H9 (cell line): Measurements from ENCODE around the gene TGM2. TPM values are rescaled to one million over a fixed set of nuclear protein-coding genes. Genes with fewer than 3 reads are reported as not detected.

Experiments
- DNase-seq: peaks from one replicate; pipeline ENCODE4 v3.0.0-alpha.2; 2017
- H2AFZ ChIP-seq: one replicate; pipeline ENCODE4 v1.6.1; 2013; ENCODE audit warnings: mild to moderate bottlenecking, low read length, control low read depth, moderate library complexity
- H2AK5ac ChIP-seq: 2 replicates; pipeline ENCODE4 v1.6.1; 2013; ENCODE audit warnings: low read length, control low read depth, mixed read lengths; ENCODE audit not compliant: insufficient read length
- H2BK120ac ChIP-seq: one replicate; pipeline ENCODE4 v1.6.1; 2013; ENCODE audit warnings: low read depth, mild to moderate bottlenecking, low read length, control low read depth, inconsistent platforms; ENCODE audit not compliant: poor library complexity, severe bottlenecking
- H2BK12ac ChIP-seq: 2 replicates; pipeline ENCODE4 v1.6.1; 2013; ENCODE audit warnings: low read length, control low read depth, mixed read lengths, low read depth; ENCODE audit not compliant: insufficient read length
- H2BK15ac ChIP-seq: 2 replicates; pipeline ENCODE4 v1.6.1; 2013; ENCODE audit warnings: low read depth, low read length, control low read depth
- H2BK20ac ChIP-seq: one replicate; pipeline ENCODE4 v1.6.1; 2013; ENCODE audit warnings: low read depth, mild to moderate bottlenecking, low read length, control low read depth, inconsistent platforms; ENCODE audit not compliant: poor library complexity, severe bottlenecking
- H2BK5ac ChIP-seq: 2 replicates; pipeline ENCODE4 v1.6.1; 2013; ENCODE audit warnings: low read length, control low read depth, mixed read lengths; ENCODE audit not compliant: insufficient read length
- H3K14ac ChIP-seq: 2 replicates; pipeline ENCODE4 v1.6.1; 2013; ENCODE audit warnings: low read length, control low read depth; ENCODE audit not compliant: insufficient read depth
- H3K18ac ChIP-seq: 2 replicates; pipeline ENCODE4 v1.6.1; 2013; ENCODE audit warnings: low read depth, mild to moderate bottlenecking, mixed read lengths, low read length, control low read depth; ENCODE audit not compliant: insufficient read length
- H3K23ac ChIP-seq: 2 replicates; pipeline ENCODE4 v1.6.1; 2013; ENCODE audit warnings: low read length, control low read depth, mixed read lengths, low read depth; ENCODE audit not compliant: insufficient read length
- H3K23me2 ChIP-seq: 2 replicates; pipeline ENCODE4 v1.6.1; 2013; ENCODE audit warnings: low read depth, mild to moderate bottlenecking, mixed read lengths, low read length, control low read depth; ENCODE audit not compliant: insufficient read length, poor library complexity, severe bottlenecking
- H3K27ac ChIP-seq: 2 replicates; pipeline ENCODE4 v1.5.1; 2013; ENCODE audit warnings: low read length, control low read depth, mixed read lengths, low read depth; ENCODE audit not compliant: insufficient read length
- H3K27me3 ChIP-seq: 2 replicates; pipeline ENCODE4 v1.6.1; 2013; ENCODE audit warnings: low read length, control low read depth, inconsistent platforms; ENCODE audit not compliant: insufficient read depth
- H3K4ac ChIP-seq: 2 replicates; pipeline ENCODE4 v1.6.1; 2013; ENCODE audit warnings: low read depth, mild to moderate bottlenecking, control low read depth, inconsistent platforms, low read length, moderate library complexity
- H3K4me1 ChIP-seq: 2 replicates; pipeline ENCODE4 v1.6.1; 2013; ENCODE audit warnings: low read length, control low read depth, inconsistent platforms; ENCODE audit not compliant: insufficient read depth
- H3K4me2 ChIP-seq: 2 replicates; pipeline ENCODE4 v1.6.1; 2013; ENCODE audit warnings: low read length, control low read depth, mixed read lengths; ENCODE audit not compliant: insufficient read length, insufficient read depth
- H3K56ac ChIP-seq: 2 replicates; pipeline ENCODE4 v1.6.1; 2013; ENCODE audit warnings: low read depth, mild to moderate bottlenecking, mixed read lengths, low read length, control low read depth; ENCODE audit not compliant: insufficient read length
- H3K79me1 ChIP-seq: 2 replicates; pipeline ENCODE4 v1.6.1; 2013; ENCODE audit warnings: low read depth, mild to moderate bottlenecking, moderate library complexity, low read length, control low read depth, inconsistent platforms; ENCODE audit not compliant: insufficient read depth, poor library complexity, severe bottlenecking
- H3K79me2 ChIP-seq: 2 replicates; pipeline ENCODE4 v1.6.1; 2013; ENCODE audit warnings: low read length, control low read depth, inconsistent platforms; ENCODE audit not compliant: insufficient read depth
- H3K9ac ChIP-seq: 2 replicates; pipeline ENCODE4 v1.6.1; 2013; ENCODE audit warnings: low read length, control low read depth, mixed read lengths; ENCODE audit not compliant: insufficient read length; ENCODE audit errors: extremely low read depth
- H3K9me3 ChIP-seq: one replicate; pipeline ENCODE4 v1.6.1; 2013; ENCODE audit warnings: low read depth, low read length, inconsistent platforms; ENCODE audit not compliant: control insufficient read depth
- H3T11ph ChIP-seq: one replicate; pipeline ENCODE4 v1.6.1; 2013; ENCODE audit warnings: mild to moderate bottlenecking, low read length, control low read depth, inconsistent platforms
- H4K20me1 ChIP-seq: one replicate; pipeline ENCODE4 v1.6.1; 2013; ENCODE audit not compliant: control insufficient read depth, insufficient read length, insufficient read depth
- H4K5ac ChIP-seq: 2 replicates; pipeline ENCODE4 v1.6.1; 2013; ENCODE audit warnings: low read depth, mild to moderate bottlenecking, mixed read lengths, low read length, control low read depth; ENCODE audit not compliant: insufficient read length
- H4K8ac ChIP-seq: replicated peaks from 2 replicates; pipeline ENCODE4 v1.6.1; 2013; ENCODE audit warnings: low read length, control low read depth, mixed read lengths, low read depth; ENCODE audit not compliant: insufficient read length
- H4K91ac ChIP-seq: 2 replicates; pipeline ENCODE4 v1.6.1; 2013; ENCODE audit warnings: low read depth, mild to moderate bottlenecking, moderate library complexity, mixed read lengths, low read length, control low read depth; ENCODE audit not compliant: insufficient read length
- H3K27ac Mint-ChIP-seq, 3 experiments: 2 replicates in 2 of 3; 3 replicates in 1 of 3; pipeline ENCODE4 v1.8.0; 2020 to 2021; ENCODE audit warnings: mixed read lengths in 3 of 3, mild to moderate bottlenecking in 1 of 3, moderate library complexity in 1 of 3
- H3K27me3 Mint-ChIP-seq: 2 replicates; pipeline ENCODE4 v1.8.0; 2021; ENCODE audit warnings: low read depth, mild to moderate bottlenecking, moderate library complexity, mixed read lengths
- H3K36me3 Mint-ChIP-seq, 3 experiments: 2 replicates in 2 of 3; 3 replicates in 1 of 3; pipeline ENCODE4 v1.8.0; 2020 to 2021; ENCODE audit warnings: low read depth in 3 of 3, mixed read lengths in 3 of 3; ENCODE audit not compliant: insufficient read depth in 1 of 3
- H3K4me1 Mint-ChIP-seq, 2 experiments: 2 replicates each; pipeline ENCODE4 v1.8.0; 2020; ENCODE audit warnings: mixed read lengths in 2 of 2
- H3K4me3 Mint-ChIP-seq, 2 experiments: 2 replicates in 1 of 2; 3 replicates in 1 of 2; pipeline ENCODE4 v1.8.0; 2020 to 2021; ENCODE audit warnings: mild to moderate bottlenecking in 2 of 2, mixed read lengths in 2 of 2, moderate library complexity in 1 of 2
- H3K9me3 Mint-ChIP-seq, 2 experiments: 2 replicates in 1 of 2; 3 replicates in 1 of 2; pipeline ENCODE4 v1.8.0; 2020; ENCODE audit warnings: mild to moderate bottlenecking in 2 of 2, mixed read lengths in 2 of 2, moderate library complexity in 1 of 2
- CTCF ChIP-seq: fragments of 200-600 bp; sonication (generic); conservative IDR thresholded peaks from 3 replicates; pipeline ENCODE4 v1.8.0; 2021; ENCODE audit warnings: antibody characterized with exemption, mild to moderate bottlenecking
- WGBS: extraction: QIAGEN DNeasy Blood & Tissue Kit; methylation state at CpG from one replicate; pipeline ENCODE4 v1.1.7; 2013; ENCODE audit warnings: missing lambda C conversion rate, low lambda C conversion rate, mixed read lengths; ENCODE audit not compliant: insufficient read length; ENCODE audit errors: extremely low coverage; 5-methylcytosine and 5-hydroxymethylcytosine counted together
- total RNA-seq: library from RNA; stranded (reverse); gene quantifications from 2 replicates; pipeline ENCODE4 v1.2.1, GENCODE V29; 2021

The TGM2 gene
- total RNA-seq, 1 experiment from 2014 or later, result 1.1 TPM

- Histone ChIP-seq H2BK20ac (no peak overlapping the region), H2BK5ac (no peak overlapping the region)
- no CpG with 5 or more reads among the region's 1 CpG for WGBS
Observed at GRCh38 chr20:38208088-38208487, 43.0 kb upstream of the TGM2 start.

More at GRCh38 chr20:38208088-38208487, 43.0 kb upstream of the TGM2 start:
- Histone ChIP-seq H3K14ac (no peak overlapping the region), H3K23me2 (no peaks in the 10 kb centered on the region), H3K23ac (no peak overlapping the region), H3K27me3 (no peaks in the 10 kb centered on the region), H2BK12ac (no peak overlapping the region), H3K4ac (no peak overlapping the region), H3K56ac (no peak overlapping the region), H4K20me1 (no peaks in the 10 kb centered on the region), H3T11ph (no peak overlapping the region), H2AFZ (no peak overlapping the region), H2AK5ac (no peak overlapping the region), H4K91ac (no peak overlapping the region), H3K9me3 (no peaks in the 10 kb centered on the region), H3K79me2 (no peaks in the 10 kb centered on the region), H4K8ac (no peak overlapping the region), H4K5ac (no peak overlapping the region), H2BK120ac (no peak overlapping the region), H2BK15ac (no peak overlapping the region), H3K18ac (no peak overlapping the region), H3K27ac (no peak overlapping the region), H3K79me1 (no peaks in the 10 kb centered on the region), H3K4me1 (no peaks in the 10 kb centered on the region), H3K9ac (no peak overlapping the region), H3K4me2 (no peak overlapping the region)
- Mint-ChIP-seq H3K36me3 (no peaks in the 10 kb centered on the region), H3K4me1 (peaks cover 2 to 4% of the 10 kb centered on the region in 2 experiments; a peak in 1 of 4 replicates), H3K9me3 (no peaks in the 10 kb centered on the region), H3K27ac (no peak overlapping the region), H3K27me3 (peaks cover 9% of the 10 kb centered on the region), H3K4me3 (no peak overlapping the region)
- DNase-seq, result no peak
- TF ChIP-seq CTCF, result no peak
